ENCODE data around the gene TBC1D2B. TPM values are rescaled to one million over a fixed set of nuclear protein-coding genes. Genes with fewer than 3 reads are reported as not detected.
"Not testable (repeated sequence)": the region's sequence is repeated elsewhere in the genome, so short reads cannot be mapped to it uniquely, and the experiment has no call there.

TBC1D2B gene
- total RNA-seq, 2 experiments from 2014 or later: 39.4 to 44.1 TPM

DNA sequence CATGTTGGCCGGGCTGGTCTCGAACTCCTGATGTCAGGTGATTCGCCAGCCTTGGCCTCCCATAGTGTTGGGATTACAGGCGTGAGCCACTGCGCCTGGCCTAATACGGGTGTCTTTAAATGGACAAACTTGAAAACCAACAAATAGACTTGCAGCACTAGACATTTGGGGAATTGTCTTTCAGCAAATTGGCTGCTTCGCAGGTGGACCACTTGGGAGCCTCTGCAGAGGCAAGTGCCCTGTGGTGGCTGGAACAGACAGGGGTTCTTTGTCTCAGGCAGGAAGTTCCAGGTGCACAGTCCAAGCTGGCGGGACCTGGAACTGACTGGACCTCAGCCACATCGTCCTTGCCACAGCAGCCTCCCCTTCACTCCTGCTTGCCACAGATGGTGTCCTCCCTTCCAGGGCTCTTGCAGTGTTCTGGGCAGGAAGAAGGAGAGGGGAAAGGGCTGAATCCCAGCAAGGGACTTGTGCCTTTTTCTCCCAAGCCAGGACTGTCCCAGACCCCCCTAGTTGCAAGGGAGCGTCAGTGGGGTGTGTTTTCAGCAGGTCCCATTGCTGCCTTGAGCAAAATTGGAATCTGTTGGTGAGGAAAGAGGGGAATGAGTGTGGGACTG lies 94.3 kb downstream of the TBC1D2B start:
- peaks cover 5% of the 10 kb centered on the region for H3K27me3 Mint-ChIP-seq
- no peak overlapping the region for H3K27ac Mint-ChIP-seq
- H3K4me3 Mint-ChIP-seq: no peak overlapping the region
- DNase-seq: no peak
- H3K9me3 Mint-ChIP-seq: no peaks in the 10 kb centered on the region
- no peaks in the 10 kb centered on the region for H3K36me3 Mint-ChIP-seq
- H3K4me1 Mint-ChIP-seq: peaks cover 3% of the 10 kb centered on the region

DNA sequence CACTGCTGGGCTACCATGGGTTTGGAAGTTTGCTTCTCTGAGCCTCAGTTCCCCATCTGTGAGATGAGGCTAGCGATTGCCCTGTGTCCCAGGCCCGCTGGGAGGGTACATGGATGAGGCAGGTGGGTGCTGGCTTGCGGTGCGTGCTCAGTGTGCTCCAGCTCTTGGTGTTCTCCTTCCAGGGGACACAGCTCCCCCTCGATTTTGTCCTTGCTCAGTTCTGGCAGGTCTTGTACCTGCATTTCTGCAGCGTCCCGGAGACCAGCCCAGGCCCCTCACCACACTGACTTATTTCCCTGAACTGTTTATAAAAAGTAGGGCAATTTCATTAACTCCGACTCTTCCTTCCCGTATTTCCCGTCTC lies 95.4 kb downstream of the TBC1D2B start:
- DNase-seq: no peak
- no peak overlapping the region for H3K27ac Mint-ChIP-seq
- peaks cover 3% of the 10 kb centered on the region for H3K4me1 Mint-ChIP-seq
- no peaks in the 10 kb centered on the region for H3K9me3 Mint-ChIP-seq
- no peaks in the 10 kb centered on the region for H3K36me3 Mint-ChIP-seq
- H3K27me3 Mint-ChIP-seq: peaks cover 5% of the 10 kb centered on the region
- H3K4me3 Mint-ChIP-seq: no peak overlapping the region

DNA sequence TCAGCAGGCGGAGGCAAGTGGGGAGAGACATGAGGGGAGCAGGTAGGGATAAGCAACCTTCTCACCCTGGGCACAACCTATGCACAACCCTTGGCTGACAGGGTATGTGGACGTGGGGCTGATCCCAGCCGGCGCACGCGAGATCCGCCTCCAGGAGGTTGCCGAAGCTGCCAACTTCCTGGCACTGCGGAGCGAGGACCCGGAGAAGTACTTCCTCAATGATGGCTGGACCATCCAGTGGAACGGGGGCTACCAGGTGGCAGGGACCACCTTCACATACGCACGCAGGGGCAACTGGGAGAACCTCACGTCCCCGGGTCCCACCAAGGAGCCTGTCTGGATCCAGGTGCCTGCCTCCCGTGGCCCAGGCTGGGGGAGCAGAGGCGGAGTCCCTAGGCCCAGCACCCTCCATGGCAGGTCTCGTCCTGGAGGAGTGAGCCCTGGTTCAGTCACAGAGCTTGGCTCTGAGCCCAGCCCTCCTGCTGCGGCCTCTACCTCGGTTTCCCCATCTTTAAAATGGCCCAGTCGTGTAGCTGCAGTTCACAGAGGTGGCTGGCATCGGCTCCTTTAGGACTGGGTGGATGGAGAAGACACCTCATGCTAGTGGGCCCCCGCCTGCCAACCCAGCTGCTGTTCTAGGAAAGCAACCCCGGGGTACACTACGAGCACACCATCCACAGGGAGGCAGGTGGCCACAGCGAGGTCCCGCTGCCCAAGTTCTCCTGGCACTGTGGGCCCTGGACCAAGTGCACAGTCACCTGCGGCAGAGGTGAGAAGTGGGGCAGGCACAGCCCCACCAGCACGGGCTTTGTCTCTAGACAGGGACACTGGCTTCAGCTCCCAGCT lies 96.0 kb downstream of the TBC1D2B start:
- Mint-ChIP-seq H3K27me3 (peaks cover 5% of the 10 kb centered on the region), H3K27ac (no peak overlapping the region), H3K4me3 (no peak overlapping the region), H3K36me3 (no peaks in the 10 kb centered on the region), H3K4me1 (peaks cover 3% of the 10 kb centered on the region), H3K9me3 (no peaks in the 10 kb centered on the region)
- DNase-seq: no peak

DNA sequence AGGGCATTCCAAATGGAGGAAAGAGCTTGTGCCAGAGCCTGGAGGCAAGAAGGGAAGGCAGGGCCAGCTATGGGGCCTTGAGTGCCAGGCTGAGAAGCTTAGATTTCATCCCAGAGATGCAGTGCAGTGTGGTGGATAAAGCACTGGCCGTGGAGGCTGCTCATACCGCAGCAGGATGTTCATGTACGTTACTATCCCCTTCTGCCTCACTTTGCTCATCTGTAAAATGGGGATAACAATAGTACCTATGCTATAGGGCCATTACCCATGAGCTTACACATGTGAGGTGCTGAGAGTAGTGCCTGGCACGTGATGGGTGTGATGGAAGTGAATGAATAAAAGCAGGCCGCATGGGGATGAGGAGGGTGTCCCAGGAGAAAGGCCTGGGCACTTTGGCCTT lies 96.8 kb downstream of the TBC1D2B start:
- not testable (repeated sequence) for H3K27me3 Mint-ChIP-seq, DNase-seq, H3K4me1 Mint-ChIP-seq, H3K27ac Mint-ChIP-seq, H3K9me3 Mint-ChIP-seq, H3K4me3 Mint-ChIP-seq, H3K36me3 Mint-ChIP-seq

DNA sequence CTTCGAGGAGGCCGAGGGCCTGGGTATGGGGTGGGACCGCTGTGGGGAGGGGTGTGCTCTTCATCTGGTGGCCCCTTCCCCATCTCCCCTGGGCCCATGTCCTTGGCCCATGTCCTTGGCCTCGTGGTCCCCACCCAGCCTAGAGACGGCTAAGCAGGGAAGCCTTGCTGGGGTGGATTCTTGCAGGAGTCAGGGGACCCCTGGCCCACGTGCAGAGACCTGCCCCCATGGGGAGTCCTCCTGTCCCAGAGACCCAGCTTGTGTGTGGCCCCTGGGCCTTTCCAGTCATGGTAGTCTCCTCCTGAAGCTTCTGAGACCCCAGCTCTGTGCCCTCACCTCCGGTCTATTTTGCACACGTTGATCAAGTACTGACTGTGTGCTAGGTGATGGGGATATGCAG lies 97.4 kb downstream of the TBC1D2B start:
- Mint-ChIP-seq H3K27me3 (peaks cover 5% of the 10 kb centered on the region), H3K4me1 (peaks cover 3% of the 10 kb centered on the region), H3K4me3 (no peak overlapping the region), H3K36me3 (no peaks in the 10 kb centered on the region), H3K9me3 (no peaks in the 10 kb centered on the region), H3K27ac (no peak overlapping the region)
- no peak for DNase-seq

DNA sequence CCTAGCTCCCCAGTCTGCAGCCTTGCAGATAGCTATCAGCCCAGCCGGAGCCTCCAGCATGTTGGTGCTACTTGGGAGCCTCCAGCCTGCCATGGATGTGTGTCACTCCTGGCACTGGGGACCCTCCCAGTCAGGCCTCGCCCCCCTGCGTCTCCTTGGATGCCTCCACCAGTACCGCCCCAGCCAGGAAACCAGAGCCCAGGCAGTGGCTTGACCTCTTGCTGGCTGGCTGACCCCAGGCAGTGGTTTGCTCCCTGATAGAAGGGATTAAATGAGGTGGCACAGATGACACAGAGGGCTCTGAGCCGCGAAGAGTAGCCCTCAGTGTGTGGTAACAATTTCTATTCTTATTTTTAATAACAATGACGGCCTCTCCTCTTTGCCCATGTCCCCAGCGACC lies 98.4 kb downstream of the TBC1D2B start:
- not testable (repeated sequence) for H3K4me3 Mint-ChIP-seq, H3K4me1 Mint-ChIP-seq, H3K27me3 Mint-ChIP-seq, H3K36me3 Mint-ChIP-seq, H3K9me3 Mint-ChIP-seq, H3K27ac Mint-ChIP-seq, DNase-seq

DNA sequence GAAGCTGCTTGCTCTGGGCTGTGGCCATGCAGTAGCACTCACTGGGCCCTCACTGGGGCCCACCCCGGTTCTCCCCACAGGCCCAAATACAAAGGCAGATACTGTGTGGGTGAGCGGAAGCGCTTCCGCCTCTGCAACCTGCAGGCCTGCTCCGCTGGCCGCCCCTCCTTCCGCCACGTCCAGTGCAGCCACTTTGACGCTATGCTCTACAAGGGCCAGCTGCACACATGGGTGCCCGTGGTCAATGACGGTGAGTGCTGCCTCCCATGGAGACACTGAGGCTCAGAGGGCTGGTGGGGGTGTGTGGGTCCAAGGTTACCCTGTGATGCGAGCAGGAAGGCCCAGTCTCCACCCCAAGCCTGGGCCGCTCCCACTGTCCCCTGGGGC lies 98.8 kb downstream of the TBC1D2B start:
- H3K27me3 Mint-ChIP-seq, H3K36me3 Mint-ChIP-seq, DNase-seq, H3K4me3 Mint-ChIP-seq, H3K9me3 Mint-ChIP-seq, H3K27ac Mint-ChIP-seq, H3K4me1 Mint-ChIP-seq: not testable (repeated sequence)

DNA sequence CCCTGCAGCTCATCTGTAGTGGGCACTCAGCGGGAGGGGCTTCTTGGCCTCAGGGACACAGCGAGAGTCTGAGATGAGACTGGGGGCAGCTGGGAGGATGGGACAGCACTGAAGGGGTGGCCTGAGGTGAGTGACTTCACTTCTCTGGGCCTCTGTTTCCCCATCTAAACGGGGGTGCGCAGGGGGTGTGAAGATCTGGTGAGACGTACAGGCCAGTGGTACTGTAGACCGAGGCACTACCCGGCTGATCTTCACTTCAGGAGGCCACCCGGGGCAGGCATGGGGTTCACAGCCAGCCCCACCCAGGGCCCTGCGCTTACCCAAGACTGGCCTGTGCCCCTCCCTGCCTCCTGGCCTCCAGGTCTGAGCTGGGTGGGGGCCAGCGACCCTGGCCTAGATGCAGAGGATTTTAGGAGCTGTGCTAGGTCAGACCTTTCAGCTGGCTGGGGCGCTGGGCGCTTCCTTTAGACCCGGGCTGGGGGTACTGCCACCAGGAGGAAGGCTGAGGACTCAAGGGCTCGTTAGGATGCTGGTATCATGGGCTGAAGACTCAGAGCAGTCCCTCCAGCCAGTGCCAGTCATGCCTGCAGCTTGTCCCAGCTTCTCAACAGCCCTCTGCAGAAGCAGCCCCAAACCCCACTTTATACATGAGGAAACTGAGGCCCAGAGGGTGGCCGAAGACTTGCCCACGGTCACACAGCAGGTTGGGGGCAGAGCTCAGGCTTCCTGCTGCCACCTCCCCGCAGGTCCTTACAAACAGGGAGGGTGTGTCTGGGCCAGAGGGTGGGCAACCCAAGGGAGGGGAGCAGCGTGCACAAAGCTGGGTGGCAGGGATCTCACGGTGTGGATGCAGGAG lies 99.4 kb downstream of the TBC1D2B start:
- H3K4me1 Mint-ChIP-seq: not testable (repeated sequence)

DNA sequence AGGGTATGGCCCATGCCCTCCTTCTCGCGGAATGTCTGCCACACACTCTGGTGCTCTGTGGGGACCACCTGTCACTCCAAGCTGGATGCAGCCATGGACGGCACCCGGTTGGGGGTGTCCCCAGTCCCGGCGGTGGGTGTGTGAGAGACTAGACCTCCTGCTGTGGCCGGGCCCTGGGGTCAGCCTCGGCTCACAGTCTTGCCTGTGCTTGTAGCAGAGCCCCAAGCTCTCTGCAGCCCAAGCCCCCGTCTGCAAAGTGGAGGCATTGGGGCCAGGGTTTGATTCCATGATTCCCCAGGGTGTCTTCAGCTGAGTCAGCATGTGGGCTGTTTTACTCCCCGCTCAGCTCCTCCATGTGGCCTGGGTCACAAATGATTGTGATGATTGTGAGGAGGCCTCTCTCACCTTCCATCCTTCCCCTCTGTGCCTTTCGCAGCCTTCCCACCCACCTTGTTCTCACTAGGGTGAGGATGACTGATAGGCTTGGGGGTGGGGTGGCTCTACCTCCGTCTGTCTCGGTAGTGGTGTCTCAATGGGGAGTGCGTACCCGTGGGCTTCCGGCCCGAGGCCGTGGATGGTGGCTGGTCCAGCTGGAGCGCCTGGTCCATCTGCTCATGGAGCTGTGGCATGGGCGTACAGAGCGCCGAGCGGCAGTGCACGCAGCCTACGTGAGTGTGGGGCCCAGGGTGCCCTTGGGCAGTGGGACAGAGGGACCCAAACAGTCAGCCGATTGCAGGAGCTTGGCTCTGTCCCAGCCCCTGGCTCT lies 100.6 kb downstream of the TBC1D2B start:
- H3K27me3 Mint-ChIP-seq, H3K9me3 Mint-ChIP-seq, H3K27ac Mint-ChIP-seq, H3K36me3 Mint-ChIP-seq, H3K4me1 Mint-ChIP-seq, H3K4me3 Mint-ChIP-seq, DNase-seq: not testable (repeated sequence)

More for the DNA sequence above, 99.4 kb downstream of the TBC1D2B start:
- not testable (repeated sequence) for H3K27me3 Mint-ChIP-seq, H3K9me3 Mint-ChIP-seq, DNase-seq, H3K36me3 Mint-ChIP-seq, H3K27ac Mint-ChIP-seq, H3K4me3 Mint-ChIP-seq

DNA sequence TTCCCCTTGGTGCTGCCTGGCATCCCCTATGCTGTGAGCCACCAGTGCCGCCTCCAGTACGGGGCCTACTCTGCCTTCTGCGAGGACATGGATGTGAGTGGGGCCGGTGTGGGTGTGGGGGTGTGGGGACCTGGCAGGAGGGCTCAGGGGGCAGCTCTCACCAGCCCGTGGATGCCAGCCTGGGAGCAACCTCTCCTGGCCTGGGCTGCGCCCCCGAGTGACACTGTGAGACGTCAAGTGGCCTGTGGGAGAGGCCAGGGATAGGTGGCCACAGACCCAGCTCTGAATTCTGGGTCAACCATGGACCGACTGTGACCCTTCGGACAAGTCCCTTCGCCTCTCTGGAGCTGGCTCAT lies 101.4 kb downstream of the TBC1D2B start:
- H3K36me3 Mint-ChIP-seq, H3K27ac Mint-ChIP-seq, H3K9me3 Mint-ChIP-seq, H3K4me1 Mint-ChIP-seq, H3K4me3 Mint-ChIP-seq, H3K27me3 Mint-ChIP-seq, DNase-seq: not testable (repeated sequence)

DNA sequence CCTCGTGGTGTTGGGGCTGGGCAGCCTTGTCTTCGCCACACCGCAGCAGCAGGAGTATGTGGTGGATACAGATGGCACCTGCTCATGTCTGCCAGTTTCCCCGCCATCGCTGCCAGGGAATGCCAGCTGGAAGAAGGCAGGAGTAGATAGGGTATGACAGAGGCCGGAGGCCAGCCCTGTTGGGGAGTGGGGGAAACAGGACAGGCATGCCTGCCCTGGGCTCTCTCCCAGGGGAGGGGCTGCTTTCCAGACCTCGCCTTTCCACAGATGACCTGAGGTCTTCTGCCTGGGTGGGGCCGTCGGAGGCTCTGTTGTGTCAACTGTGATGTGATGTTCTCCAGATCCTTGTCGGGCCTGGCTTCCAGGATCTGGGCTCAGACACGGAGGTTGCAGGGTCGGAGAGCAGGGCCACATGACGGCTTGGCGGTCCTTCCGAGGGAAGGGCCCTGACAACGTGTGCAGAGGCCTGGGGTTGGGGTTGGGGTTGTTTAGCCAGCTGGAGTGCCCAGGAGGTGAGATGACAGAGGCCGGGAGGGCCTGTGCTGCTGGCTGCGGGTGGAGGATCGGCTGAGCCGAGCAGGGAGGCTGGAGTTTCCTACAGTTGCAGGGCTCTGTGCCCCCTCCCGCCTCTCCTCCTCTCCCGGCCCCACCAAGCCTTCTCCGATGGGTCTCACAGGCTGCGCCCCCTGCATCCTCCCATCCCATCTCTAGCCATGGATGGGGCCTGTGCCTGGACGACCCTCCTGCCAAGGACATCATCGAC lies 102.0 kb downstream of the TBC1D2B start:
- no peaks in the 10 kb centered on the region for H3K27me3 Mint-ChIP-seq
- DNase-seq: no peak
- no peaks in the 10 kb centered on the region for H3K36me3 Mint-ChIP-seq
- H3K4me1 Mint-ChIP-seq: no peaks in the 10 kb centered on the region
- no peaks in the 10 kb centered on the region for H3K9me3 Mint-ChIP-seq
- no peak overlapping the region for H3K27ac Mint-ChIP-seq
- H3K4me3 Mint-ChIP-seq: no peak overlapping the region

DNA sequence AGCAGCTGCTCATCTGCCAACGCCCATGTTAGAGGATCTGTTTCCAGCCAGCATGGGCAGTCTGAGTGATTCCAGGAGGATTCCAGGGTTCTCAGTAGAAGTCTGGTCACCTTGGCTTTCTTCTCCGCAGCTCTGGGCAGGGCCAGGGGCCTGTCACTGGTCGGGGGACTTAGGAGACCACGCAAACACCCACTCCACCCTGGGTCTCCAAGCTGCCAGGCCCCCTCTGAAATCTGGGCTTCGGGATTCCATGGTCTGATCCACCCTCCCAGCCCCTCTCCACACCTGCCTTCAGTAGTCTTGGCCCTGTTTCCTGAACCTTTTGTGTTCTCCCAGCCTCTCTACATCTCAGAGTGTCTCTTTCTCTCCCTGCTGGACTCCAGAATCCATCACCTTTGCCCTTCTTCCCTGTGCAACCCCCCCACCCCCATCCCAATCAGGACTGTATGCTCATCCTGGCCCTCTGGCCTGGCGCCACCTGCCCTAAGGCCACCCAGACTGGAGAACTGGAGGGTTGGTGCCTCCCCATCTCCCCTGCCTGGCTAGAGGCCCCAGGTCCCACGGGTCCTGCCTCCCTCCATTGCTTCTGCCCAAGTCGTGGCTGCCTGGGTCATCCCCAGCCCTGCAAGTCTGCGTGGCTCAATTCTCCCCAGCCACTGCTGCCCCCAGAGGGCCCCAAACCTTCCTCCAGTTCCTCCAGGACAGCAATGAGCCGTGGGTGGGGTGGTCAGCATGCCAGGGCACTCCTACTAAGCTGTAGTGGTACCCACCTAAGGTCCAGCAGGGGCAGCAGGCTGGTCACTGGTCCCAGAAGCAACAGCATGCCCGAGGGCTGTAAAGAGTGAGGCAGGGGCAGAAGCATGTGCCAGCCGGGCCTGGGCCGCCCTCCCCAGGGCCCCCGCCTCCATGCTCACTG lies 102.8 kb downstream of the TBC1D2B start:
- no peaks in the 10 kb centered on the region for H3K36me3 Mint-ChIP-seq

DNA sequence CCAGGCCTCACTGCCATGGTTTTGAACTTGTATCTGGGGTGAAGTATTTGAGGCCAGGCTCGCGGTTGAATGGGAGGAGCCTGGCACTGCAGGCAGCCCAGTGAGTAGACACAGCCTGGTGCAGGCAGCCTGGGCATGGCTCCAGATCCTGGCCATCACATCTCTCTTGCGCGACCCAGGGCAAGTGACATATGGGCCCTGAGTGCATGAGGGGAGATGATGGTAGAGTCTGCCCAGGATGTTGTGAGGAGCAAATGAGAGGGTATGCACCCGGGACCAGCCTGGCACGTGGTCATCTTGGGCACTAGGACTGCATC lies 103.5 kb downstream of the TBC1D2B start:
- Mint-ChIP-seq H3K27ac (no peak overlapping the region), H3K27me3 (no peaks in the 10 kb centered on the region), H3K4me3 (no peak overlapping the region), H3K9me3 (no peaks in the 10 kb centered on the region), H3K4me1 (no peaks in the 10 kb centered on the region), H3K36me3 (no peaks in the 10 kb centered on the region)
- no peak for DNase-seq

More for the DNA sequence above, 102.8 kb downstream of the TBC1D2B start:
- Mint-ChIP-seq H3K9me3 (no peaks in the 10 kb centered on the region), H3K4me1 (no peaks in the 10 kb centered on the region), H3K27me3 (no peaks in the 10 kb centered on the region), H3K4me3 (no peak overlapping the region), H3K27ac (no peak overlapping the region)
- DNase-seq: no peak

Data from activated naive CD8-positive, alpha-beta T cell treated with anti-CD3 and anti-CD28 coated beads for 36 hours (primary cell).